Ishikawa (cell line): ENCODE results near the gene ZFP92.

Source experiments
- CEBPB ChIP-seq: IDR thresholded peaks from 2 replicates; pipeline ENCODE4 v1.6.1; 2012
- EP300 ChIP-seq: IDR thresholded peaks from 2 replicates; pipeline ENCODE4 v1.6.1; 2012; ENCODE audit warnings: borderline replicate concordance
- FOXM1 ChIP-seq: IDR thresholded peaks from 2 replicates; pipeline ENCODE4 v1.6.1; 2012; ENCODE audit warnings: low read depth, borderline replicate concordance
- NFIC ChIP-seq: IDR thresholded peaks from 2 replicates; pipeline ENCODE4 v1.6.1; 2012
- RAD21 ChIP-seq: IDR thresholded peaks from 2 replicates; pipeline ENCODE4 v1.6.1; 2012; ENCODE audit warnings: low read depth
- TF ChIP-seq, protein P1 (sequence below): IDR thresholded peaks from 2 replicates; pipeline ENCODE4 v1.6.1; 2012
- TF ChIP-seq, protein P2 (sequence below): IDR thresholded peaks from 2 replicates; pipeline ENCODE4 v1.6.1; 2012; ENCODE audit warnings: low read depth, mild to moderate bottlenecking
- TF ChIP-seq, protein P3 (sequence below): IDR thresholded peaks from 2 replicates; pipeline ENCODE4 v1.6.1; 2012

DNA sequence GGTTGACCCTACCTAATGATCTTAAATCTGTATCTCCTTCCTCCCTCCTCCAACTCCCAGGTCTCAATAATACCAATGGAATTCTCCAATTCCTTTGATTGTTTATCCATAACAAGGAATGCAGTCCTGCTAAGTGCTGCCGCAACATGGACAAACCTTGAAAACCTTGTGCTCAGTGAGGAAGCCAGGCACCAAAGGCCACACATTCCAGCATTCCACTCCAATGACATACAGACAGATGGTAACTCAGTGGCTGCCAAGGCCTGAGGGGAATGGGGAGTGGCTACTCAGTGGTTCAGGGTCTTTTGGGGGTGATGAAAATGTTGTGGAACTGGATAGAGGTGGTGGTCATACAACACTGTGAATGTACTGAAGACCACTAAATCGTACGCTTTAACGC is 48.7 kb downstream of the ZFP92 start:
- TF ChIP-seq, protein P1, sequence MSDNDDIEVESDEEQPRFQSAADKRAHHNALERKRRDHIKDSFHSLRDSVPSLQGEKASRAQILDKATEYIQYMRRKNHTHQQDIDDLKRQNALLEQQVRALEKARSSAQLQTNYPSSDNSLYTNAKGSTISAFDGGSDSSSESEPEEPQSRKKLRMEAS = no peak
- TF ChIP-seq EP300 = no peak
- TF ChIP-seq RAD21 = no peak
- TF ChIP-seq, protein P2, sequence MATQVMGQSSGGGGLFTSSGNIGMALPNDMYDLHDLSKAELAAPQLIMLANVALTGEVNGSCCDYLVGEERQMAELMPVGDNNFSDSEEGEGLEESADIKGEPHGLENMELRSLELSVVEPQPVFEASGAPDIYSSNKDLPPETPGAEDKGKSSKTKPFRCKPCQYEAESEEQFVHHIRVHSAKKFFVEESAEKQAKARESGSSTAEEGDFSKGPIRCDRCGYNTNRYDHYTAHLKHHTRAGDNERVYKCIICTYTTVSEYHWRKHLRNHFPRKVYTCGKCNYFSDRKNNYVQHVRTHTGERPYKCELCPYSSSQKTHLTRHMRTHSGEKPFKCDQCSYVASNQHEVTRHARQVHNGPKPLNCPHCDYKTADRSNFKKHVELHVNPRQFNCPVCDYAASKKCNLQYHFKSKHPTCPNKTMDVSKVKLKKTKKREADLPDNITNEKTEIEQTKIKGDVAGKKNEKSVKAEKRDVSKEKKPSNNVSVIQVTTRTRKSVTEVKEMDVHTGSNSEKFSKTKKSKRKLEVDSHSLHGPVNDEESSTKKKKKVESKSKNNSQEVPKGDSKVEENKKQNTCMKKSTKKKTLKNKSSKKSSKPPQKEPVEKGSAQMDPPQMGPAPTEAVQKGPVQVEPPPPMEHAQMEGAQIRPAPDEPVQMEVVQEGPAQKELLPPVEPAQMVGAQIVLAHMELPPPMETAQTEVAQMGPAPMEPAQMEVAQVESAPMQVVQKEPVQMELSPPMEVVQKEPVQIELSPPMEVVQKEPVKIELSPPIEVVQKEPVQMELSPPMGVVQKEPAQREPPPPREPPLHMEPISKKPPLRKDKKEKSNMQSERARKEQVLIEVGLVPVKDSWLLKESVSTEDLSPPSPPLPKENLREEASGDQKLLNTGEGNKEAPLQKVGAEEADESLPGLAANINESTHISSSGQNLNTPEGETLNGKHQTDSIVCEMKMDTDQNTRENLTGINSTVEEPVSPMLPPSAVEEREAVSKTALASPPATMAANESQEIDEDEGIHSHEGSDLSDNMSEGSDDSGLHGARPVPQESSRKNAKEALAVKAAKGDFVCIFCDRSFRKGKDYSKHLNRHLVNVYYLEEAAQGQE = no peak
- TF ChIP-seq, protein P3, sequence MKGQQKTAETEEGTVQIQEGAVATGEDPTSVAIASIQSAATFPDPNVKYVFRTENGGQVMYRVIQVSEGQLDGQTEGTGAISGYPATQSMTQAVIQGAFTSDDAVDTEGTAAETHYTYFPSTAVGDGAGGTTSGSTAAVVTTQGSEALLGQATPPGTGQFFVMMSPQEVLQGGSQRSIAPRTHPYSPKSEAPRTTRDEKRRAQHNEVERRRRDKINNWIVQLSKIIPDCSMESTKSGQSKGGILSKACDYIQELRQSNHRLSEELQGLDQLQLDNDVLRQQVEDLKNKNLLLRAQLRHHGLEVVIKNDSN = no peak
- no peak for TF ChIP-seq FOXM1
- no peak for TF ChIP-seq CEBPB
- no peak for TF ChIP-seq NFIC
